Stimulated activated CD4-positive, alpha-beta T cell treated with anti-CD3 and anti-CD28 coated beads, Interleukin-4, amount 100 ng/mL, for 1 hour (primary cell): ENCODE data around the gene APOO.

Source experiments
- DNase-seq: peaks from one replicate; pipeline ENCODE4 v3.0.0-alpha.2; 2020

APOO gene

GRCh38 chrX:23813808-23814207, 93.9 kb downstream of the APOO start:
- DNase-seq, result no peak

- DNase-seq, result no peak
Observed at GRCh38 chrX:23811656-23812055, 96.1 kb downstream of the APOO start.

- no peak for DNase-seq
Observed at GRCh38 chrX:23811108-23811651, 96.6 kb downstream of the APOO start.

- DNase-seq, result no peak
Observed at GRCh38 chrX:23810279-23810678, 97.5 kb downstream of the APOO start.

- DNase-seq, result no peak
Observed at GRCh38 chrX:23805389-23805788, 102.3 kb downstream of the APOO start.

- DNase-seq, result no peak
Observed at GRCh38 chrX:23804578-23804977, 103.2 kb downstream of the APOO start.

- no peak for DNase-seq
Observed at GRCh38 chrX:23803931-23804381, 103.8 kb downstream of the APOO start.

- no peak for DNase-seq
Observed at GRCh38 chrX:23802431-23802830, 105.3 kb downstream of the APOO start.

GRCh38 chrX:23799469-23800065, 108.2 kb downstream of the APOO start:
- no peak for DNase-seq

- no peak for DNase-seq
Observed at GRCh38 chrX:23797371-23798128, 110.2 kb downstream of the APOO start.

GRCh38 chrX:23795221-23795620, 112.5 kb downstream of the APOO start:
- no peak for DNase-seq

GRCh38 chrX:23792861-23793553, 114.7 kb downstream of the APOO start:
- no peak for DNase-seq

- no peak for DNase-seq
Observed at GRCh38 chrX:23790155-23790497, 117.6 kb downstream of the APOO start.

GRCh38 chrX:23789386-23790154, 118.2 kb downstream of the APOO start:
- DNase-seq, result no peak

- DNase-seq, result no peak
Observed at GRCh38 chrX:23788946-23789345, 118.8 kb downstream of the APOO start.

- DNase-seq, result no peak
Observed at GRCh38 chrX:23788521-23788920, 119.2 kb downstream of the APOO start.

- no peak for DNase-seq
Observed at GRCh38 chrX:23787745-23788118, 120.0 kb downstream of the APOO start.

- no peak for DNase-seq
Observed at GRCh38 chrX:23786268-23786815, 121.4 kb downstream of the APOO start.

- no peak for DNase-seq
Observed at GRCh38 chrX:23785580-23785979, 122.2 kb downstream of the APOO start.

GRCh38 chrX:23784470-23785331, 123.0 kb downstream of the APOO start:
- no peak for DNase-seq

- DNase-seq, result no peak
Observed at GRCh38 chrX:23783589-23784469, 123.9 kb downstream of the APOO start.
